NCI-H345 treated with DMSO at 0.1 percent for 48 hours (cell line): ENCODE results near the gene FBXL22.

Experiments
- DNase-seq: peaks from one replicate; lab custom pipeline; 2025; ENCODE audit not compliant: unreplicated experiment; lab: John Stamatoyannopoulos, UW

The FBXL22 gene

GRCh38 chr15:63597038-63597790, at the start of gene FBXL22:
Gene FBXL22 (plus strand): TSS chr15:63597387. CDS start chr15:63597393, 6 bp downstream.
- no peak for DNase-seq

- no peak for DNase-seq
These were observed 45.8 kb upstream of the FBXL22 start for GRCh38 chr15:63551400-63551799.

GRCh38 chr15:63553388-63553791, 43.8 kb upstream of the FBXL22 start:
- no peak for DNase-seq

GRCh38 chr15:63554337-63554927, 42.8 kb upstream of the FBXL22 start:
- no peak for DNase-seq

GRCh38 chr15:63555507-63555906, 41.7 kb upstream of the FBXL22 start:
- no peak for DNase-seq

GRCh38 chr15:63556246-63556645, 40.9 kb upstream of the FBXL22 start:
- no peak for DNase-seq

GRCh38 chr15:63556736-63557135, 40.5 kb upstream of the FBXL22 start:
- DNase-seq = no peak

GRCh38 chr15:63559753-63560152, 37.4 kb upstream of the FBXL22 start:
- DNase-seq = no peak

- no peak for DNase-seq
These were observed 36.3 kb upstream of the FBXL22 start for GRCh38 chr15:63560741-63561448.

GRCh38 chr15:63564093-63564492, 33.1 kb upstream of the FBXL22 start:
- DNase-seq = no peak

GRCh38 chr15:63565536-63566186, 31.5 kb upstream of the FBXL22 start:
- DNase-seq = no peak

- DNase-seq = no peak
These were observed 24.3 kb upstream of the FBXL22 start for GRCh38 chr15:63572749-63573464.

- DNase-seq = no peak
These were observed 23.7 kb upstream of the FBXL22 start for GRCh38 chr15:63573533-63573932.

- DNase-seq = no peak
These were observed 21.9 kb upstream of the FBXL22 start for GRCh38 chr15:63575312-63575711.

GRCh38 chr15:63576441-63576840, 20.7 kb upstream of the FBXL22 start:
- DNase-seq = no peak

GRCh38 chr15:63582179-63582578, 15.0 kb upstream of the FBXL22 start:
- no peak for DNase-seq

- no peak for DNase-seq
These were observed 14.3 kb upstream of the FBXL22 start for GRCh38 chr15:63582718-63583426.

GRCh38 chr15:63586790-63587189, 10.4 kb upstream of the FBXL22 start:
- no peak for DNase-seq

GRCh38 chr15:63587527-63587926, 9.7 kb upstream of the FBXL22 start:
- no peak for DNase-seq

GRCh38 chr15:63588826-63589225, 8.4 kb upstream of the FBXL22 start:
- no peak for DNase-seq
